ENCODE data around the gene SLC7A14. TPM values are rescaled to one million over a fixed set of nuclear protein-coding genes. Genes with fewer than 3 reads are reported as not detected.

SLC7A14 gene
- total and polyA plus RNA-seq, 2 of the 13 experiments (the other 11 are each of a cell fraction or from before 2014, with no cell fraction given), result not detected

- TF ChIP-seq GABPA (IDR thresholded peaks at IDR 0.05; ENCODE audit: low read depth, low read length), result no peak
- TF ChIP-seq GABPA (CRISPR knock-in tag; IDR thresholded peaks at IDR 0.05; ENCODE audit: low read depth), result no peak
- no peak for TF ChIP-seq ZNF780A (CRISPR knock-in tag; IDR thresholded peaks at IDR 0.05)
- no peak for TF ChIP-seq KMT2A (CRISPR knock-in tag; IDR thresholded peaks at IDR 0.05)
- no peak for TF ChIP-seq MAFK (conservative IDR thresholded peaks at IDR 0.05 in 1 of 2, IDR thresholded peaks at IDR 0.05 in 1 of 2; ENCODE audit: low read length in 2 of 2)
- no peak for TF ChIP-seq ZMAT3 (CRISPR knock-in tag; conservative IDR thresholded peaks at IDR 0.05)
- TF ChIP-seq ZNF547 (CRISPR knock-in tag; IDR thresholded peaks at IDR 0.05), result no peak
- TF ChIP-seq ZNF225 (CRISPR knock-in tag; IDR thresholded peaks at IDR 0.05), result no peak
- no peak; the same call in 1 of the 2 replicates for TF ChIP-seq GMEB1 (CRISPR knock-in tag; IDR thresholded peaks at IDR 0.05; ENCODE audit: borderline replicate concordance)
- TF ChIP-seq ZNF576 (CRISPR knock-in tag; IDR thresholded peaks at IDR 0.05), result no peak
- TF ChIP-seq SP2 (CRISPR knock-in tag; IDR thresholded peaks at IDR 0.05), result no peak
- no peak for TF ChIP-seq ZBTB1 (CRISPR knock-in tag; IDR thresholded peaks at IDR 0.05; ENCODE audit: borderline replicate concordance)
- no peak for TF ChIP-seq ZZZ3 (CRISPR knock-in tag; IDR thresholded peaks at IDR 0.05; ENCODE audit: borderline replicate concordance)
- TF ChIP-seq RBM39 (IDR thresholded peaks at IDR 0.05; ENCODE audit: low read depth, low read length, poor library complexity, severe bottlenecking), result no peak
- TF ChIP-seq TAF1 (CRISPR knock-in tag; IDR thresholded peaks at IDR 0.05), result no peak
- no peak for TF ChIP-seq ZNF572 (CRISPR knock-in tag; IDR thresholded peaks at IDR 0.05)
- no peak for TF ChIP-seq THAP8 (CRISPR knock-in tag; IDR thresholded peaks at IDR 0.05; ENCODE audit: borderline replicate concordance)
- TF ChIP-seq KAT2B (IDR thresholded peaks at IDR 0.05; ENCODE audit: borderline replicate concordance, low read depth, low read length), result no peak
- no peak for TF ChIP-seq ZKSCAN1 (IDR thresholded peaks at IDR 0.05; ENCODE audit: low read length)
- TF ChIP-seq SOX13 (IDR thresholded peaks at IDR 0.05), result no peak
- TF ChIP-seq SOX13 (CRISPR knock-in tag; conservative IDR thresholded peaks at IDR 0.05 in 1 of 2, IDR thresholded peaks at IDR 0.05 in 1 of 2), result peak in 1 of 2 experiments; percentile 53; a peak in 2 of 4 replicates
- TF ChIP-seq MNT (IDR thresholded peaks at IDR 0.05), result no peak
- TF ChIP-seq HNF4A (CRISPR knock-in tag; IDR thresholded peaks at IDR 0.05), result peak; percentile 72
- TF ChIP-seq DDIT3 (CRISPR knock-in tag; IDR thresholded peaks at IDR 0.05), result no peak
- TF ChIP-seq ZBTB20 (CRISPR knock-in tag; IDR thresholded peaks at IDR 0.05; ENCODE audit: borderline replicate concordance, low read depth), result no peak
- TF ChIP-seq ZNF616 (CRISPR knock-in tag; IDR thresholded peaks at IDR 0.05; ENCODE audit: low read depth), result no peak
- TF ChIP-seq RXRA (CRISPR knock-in tag; IDR thresholded peaks at IDR 0.05), result no peak; the same call in 1 of the 2 replicates
- no peak for TF ChIP-seq ASH2L (IDR thresholded peaks at IDR 0.05; ENCODE audit: insufficient read length, low read depth, low read length)
Observed at GRCh38 chr3:170499562-170500156, 86.2 kb downstream of the SLC7A14 start (continued).
